AG09309 (cell line): ENCODE results near the gene BBLN.

ENCODE experiments used
- DNase-seq: peaks from one replicate; pipeline ENCODE4 v3.0.0-alpha.2; 2010; ENCODE audit warnings: low read depth
- H3K4me3 ChIP-seq: 2 replicates; pipeline ENCODE4 v1.5.1; 2011; ENCODE audit warnings: mild to moderate bottlenecking, low read depth, low read length, moderate library complexity; ENCODE audit not compliant: control insufficient read depth
- CTCF ChIP-seq: IDR thresholded peaks from 2 replicates; pipeline ENCODE4 v1.5.1; 2011; ENCODE audit warnings: mild to moderate bottlenecking, low read depth, low read length, inconsistent platforms; ENCODE audit not compliant: insufficient read depth, control insufficient read depth; ENCODE audit errors: missing control alignments

BBLN gene

GRCh38 chr9:128168731-128169308 lies 8.8 kb downstream of the BBLN start:
- DNase-seq, result no peak
- no peak for TF ChIP-seq CTCF
- no peak overlapping the region for H3K4me3 ChIP-seq

GRCh38 chr9:128169492-128169891 lies 9.4 kb downstream of the BBLN start:
- H3K4me3 ChIP-seq, result no peak overlapping the region
- no peak for DNase-seq
- TF ChIP-seq CTCF, result no peak

- TF ChIP-seq CTCF, result no peak
- no peak for DNase-seq
- H3K4me3 ChIP-seq, result no peak overlapping the region
Measured at GRCh38 chr9:128169925-128170324, 9.9 kb downstream of the BBLN start.

- no peak for TF ChIP-seq CTCF
- no peak overlapping the region for H3K4me3 ChIP-seq
- no peak for DNase-seq
Measured at GRCh38 chr9:128174062-128174461, 14.0 kb downstream of the BBLN start.

- TF ChIP-seq CTCF, result no peak
- H3K4me3 ChIP-seq, result no peak overlapping the region
- no peak for DNase-seq
Measured at GRCh38 chr9:128175102-128175563, 15.1 kb downstream of the BBLN start.

GRCh38 chr9:128175726-128176125 lies 15.7 kb downstream of the BBLN start:
- no peak for DNase-seq
- no peak overlapping the region for H3K4me3 ChIP-seq
- no peak for TF ChIP-seq CTCF
